DMS53 (cell line): ENCODE measurements around the gene RUNX1.
A peak's percentile ranks its signal among the peaks of the same experiment; 100 is the strongest.

Experiments
- DNase-seq: peaks from one replicate; lab custom pipeline; 2025; lab: John Stamatoyannopoulos, UW

Gene RUNX1

DNA sequence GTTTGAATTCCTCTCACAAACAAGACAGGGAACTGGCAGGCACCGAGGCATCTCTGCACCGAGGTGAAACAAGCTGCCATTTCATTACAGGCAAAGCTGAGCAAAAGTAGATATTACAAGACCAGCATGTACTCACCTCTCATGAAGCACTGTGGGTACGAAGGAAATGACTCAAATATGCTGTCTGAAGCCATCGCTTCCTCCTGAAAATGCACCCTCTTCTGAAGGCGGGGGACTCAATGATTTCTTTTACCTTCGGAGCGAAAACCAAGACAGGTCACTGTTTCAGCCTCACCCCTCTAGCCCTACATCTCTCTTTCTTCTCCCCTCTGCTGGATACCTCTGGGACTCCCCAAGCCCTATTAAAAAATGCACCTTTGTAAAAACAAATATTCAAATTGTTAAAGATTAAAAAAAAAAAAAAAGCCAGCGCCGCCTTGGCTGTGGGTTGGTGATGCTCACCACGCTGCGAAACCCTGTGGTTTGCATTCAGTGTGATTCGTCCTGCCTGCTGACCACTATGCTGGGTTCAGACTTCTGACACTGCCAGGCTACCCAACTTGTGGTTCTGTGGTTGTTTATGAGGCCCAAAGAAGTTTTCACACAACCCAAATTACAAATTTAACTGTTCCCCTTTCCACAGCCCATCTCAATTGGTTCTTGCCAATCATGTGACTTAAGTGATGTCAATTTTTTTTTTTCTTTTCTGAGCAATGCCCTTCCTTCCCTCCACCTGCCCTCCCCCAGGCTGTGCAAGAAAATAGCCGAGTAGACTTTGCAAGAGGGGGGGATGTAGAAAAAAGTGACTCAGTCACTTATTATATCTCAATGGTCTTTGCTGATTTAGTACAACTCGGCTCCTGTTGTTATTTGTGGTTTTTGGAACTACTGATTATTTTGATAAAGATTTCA lies at the start of gene RUNX1:
RUNX1 (minus strand) TSS at position 597 of the 912 bp plus-strand sequence.
- peak; percentile 30 for DNase-seq

DNA sequence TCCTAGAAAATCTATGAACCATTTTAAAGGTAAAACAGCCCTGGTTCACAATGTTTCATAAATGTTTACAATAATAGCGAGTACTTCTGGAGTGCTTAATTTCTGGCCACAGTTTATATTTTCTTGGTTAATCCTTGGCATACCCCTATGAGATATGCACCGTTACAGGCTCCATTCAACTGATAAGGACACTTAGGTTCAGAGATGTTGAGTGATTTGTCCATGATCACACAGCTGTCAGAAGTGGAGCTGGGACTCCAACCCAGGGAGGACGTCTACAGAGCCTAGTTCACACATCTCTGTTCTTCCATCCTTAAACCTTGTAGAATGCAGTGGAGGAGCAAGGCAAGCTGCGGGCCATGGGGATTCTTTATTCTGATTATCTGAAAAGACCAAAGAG lies 48.4 kb upstream of the RUNX1 start:
- DNase-seq = no peak

DNA sequence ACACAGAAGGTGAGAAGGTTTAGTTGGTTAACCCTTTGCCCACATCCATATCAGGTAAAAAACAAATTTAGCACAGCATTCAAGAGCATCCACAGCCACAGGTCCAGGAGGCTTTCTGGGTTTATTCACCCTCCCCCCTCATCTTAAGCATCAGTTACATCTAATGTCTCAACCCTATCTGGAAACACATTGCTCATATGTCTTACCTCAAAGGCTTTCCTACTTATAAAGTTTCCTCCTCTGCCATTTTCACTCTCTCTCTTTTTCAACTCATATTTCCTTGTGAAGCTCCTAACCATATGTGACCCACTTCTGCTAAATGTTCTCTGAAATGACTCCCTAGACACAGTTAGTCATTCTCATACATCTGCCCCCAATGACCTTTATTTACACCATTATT lies 47.9 kb upstream of the RUNX1 start:
- no peak for DNase-seq

DNA sequence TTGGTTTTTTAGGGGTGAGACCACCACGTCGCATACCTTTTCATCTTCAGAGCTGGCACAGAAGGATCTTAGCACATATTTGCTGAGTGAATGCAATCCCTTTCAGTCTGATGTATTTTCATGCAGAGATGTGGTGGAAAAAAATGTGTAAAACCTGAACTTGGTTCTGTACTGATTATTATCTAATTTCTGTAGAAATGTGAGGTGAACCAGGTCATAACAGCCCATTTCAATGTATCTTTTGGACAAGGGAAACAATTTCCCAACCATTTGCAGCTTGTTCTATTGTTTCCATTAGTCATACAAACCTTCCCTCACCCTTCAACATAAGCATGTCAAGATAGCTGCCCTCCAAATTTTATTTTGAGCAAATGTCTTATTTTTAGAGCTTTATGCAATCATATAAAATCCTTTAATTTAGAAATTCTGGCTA lies 46.8 kb upstream of the RUNX1 start:
- DNase-seq = no peak

DNA sequence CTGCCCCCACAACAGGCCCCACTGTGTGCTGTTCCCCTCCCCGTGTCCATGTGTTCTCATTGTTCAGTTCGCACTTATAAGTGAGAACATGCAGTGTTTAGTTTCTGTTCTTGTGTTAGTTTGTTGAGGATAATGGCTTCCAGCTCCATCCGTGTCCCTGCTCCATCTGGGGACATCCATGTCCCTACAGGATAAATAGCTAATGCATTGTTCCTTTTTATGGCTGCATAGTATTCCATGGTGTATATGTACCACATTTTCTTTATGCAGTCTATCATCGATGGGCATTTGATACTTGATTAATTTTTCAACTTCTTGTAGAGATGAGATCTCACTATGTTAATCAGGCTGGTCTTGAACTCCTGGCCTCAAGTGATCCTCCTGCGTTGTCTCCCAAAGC lies 44.4 kb upstream of the RUNX1 start:
- DNase-seq = no peak

DNA sequence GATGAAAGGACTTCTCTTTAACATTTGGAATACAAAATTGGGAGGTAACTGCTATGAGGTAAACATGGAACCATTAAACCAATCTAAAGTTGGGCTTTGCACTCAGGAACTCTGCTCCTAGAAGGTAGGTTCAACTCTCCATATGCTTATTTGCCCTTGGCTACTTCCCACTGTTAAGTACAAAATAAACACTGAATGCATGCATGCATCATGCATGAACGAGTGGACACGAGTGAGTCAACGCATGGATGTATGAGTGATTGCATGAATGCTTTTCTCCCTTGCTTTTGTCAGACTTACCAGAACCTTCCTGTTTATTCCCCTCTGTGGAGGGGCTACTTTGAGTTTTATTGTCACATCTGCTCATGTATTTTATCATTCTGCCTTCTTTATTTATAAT lies 42.4 kb upstream of the RUNX1 start:
- peak; percentile 61 for DNase-seq

DNA sequence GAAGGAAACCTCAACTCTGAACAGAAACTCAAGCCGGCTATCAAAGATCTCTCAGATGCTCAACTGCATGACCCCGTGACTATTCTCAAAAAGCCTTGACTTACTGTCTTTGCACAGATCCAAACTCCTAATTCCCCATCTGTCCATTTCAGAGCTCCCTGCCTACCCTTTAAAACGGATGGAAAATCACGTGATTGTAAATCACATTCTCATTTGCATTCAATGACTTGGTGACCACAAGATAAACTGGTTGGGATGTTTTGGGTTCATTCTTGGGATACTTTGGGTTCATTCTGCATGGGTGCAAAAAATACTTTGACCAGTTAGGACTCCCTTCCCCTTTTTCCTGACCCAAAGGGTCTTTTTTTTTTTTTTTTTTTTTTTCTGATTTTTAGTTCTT lies 41.3 kb upstream of the RUNX1 start:
- DNase-seq = no peak

DNA sequence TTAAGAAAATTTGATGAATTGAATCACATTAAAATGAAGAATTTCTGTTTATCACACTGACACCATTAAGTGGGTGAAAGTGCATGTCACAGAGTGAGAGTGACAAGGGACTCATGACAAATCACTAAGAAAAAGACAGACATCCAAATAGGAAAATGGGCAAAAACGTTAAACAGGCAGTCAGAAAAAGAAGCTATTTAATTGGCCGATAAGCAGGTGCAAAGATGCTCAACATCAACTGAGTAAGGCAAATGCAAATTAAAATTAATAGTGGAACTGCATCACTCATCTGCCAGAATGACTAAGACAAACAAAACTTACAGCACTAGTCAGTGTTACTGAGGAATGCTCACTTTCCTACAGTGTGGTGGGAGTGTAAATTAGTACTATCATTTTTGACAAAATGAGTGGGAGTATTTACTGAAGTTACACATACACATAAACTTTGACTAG lies 39.2 kb upstream of the RUNX1 start:
- DNase-seq = no peak

DNA sequence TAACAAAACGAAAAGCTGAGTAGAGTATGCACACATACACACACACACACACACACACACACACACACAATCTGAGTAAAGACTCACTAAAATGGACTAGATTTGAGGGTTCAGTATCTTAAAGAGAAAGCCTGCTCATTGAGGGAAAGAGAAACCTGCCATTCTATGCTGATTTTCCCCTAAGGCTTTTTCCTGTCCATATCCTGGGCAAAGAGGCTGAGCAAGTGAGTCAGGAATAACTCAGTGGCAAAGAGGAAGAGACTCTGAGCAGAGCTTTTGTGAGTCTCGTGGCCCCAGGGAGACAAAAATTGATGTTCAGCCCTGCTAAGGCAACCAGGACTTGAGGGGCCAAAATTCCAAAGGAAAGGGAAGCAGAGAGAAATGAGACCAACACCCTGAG lies 37.3 kb upstream of the RUNX1 start:
- DNase-seq = no peak

DNA sequence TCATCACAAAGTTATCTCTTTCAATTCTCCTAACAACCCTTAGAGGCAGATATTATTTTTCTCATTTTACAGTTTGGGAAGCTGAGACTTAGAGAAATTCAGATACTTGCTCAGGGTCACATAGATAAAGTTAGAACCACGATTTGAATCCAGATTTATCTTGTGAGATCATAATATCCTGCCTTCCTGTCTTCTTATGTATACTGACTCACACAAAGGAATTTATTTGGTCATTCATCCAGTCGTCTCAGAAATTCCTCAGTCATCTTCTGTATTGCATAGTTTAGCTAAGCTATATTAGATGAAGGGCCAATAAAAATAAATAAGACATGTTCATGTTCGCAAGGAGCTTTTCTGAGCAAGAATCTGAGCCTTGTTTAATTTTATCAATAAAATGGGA lies 35.8 kb upstream of the RUNX1 start:
- no peak for DNase-seq

DNA sequence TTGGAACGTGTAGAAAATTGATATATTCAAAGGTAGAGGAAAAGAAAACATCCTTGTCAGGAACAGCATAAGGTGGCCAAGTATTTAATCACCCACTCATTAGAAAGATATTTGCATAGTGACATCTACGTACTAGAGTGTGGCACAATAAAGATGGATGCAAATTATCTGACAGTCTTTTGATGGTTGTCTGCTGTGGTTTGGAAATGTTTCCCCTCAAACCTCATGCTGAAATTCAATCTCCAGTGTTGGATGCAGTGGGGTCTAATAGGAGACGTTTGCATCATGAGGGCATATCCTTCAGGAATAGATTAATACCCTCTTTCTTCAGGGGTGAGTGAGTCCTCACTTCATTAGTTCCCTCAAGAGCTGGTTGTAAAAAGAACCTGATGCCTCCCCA lies 34.1 kb upstream of the RUNX1 start:
- no peak for DNase-seq

DNA sequence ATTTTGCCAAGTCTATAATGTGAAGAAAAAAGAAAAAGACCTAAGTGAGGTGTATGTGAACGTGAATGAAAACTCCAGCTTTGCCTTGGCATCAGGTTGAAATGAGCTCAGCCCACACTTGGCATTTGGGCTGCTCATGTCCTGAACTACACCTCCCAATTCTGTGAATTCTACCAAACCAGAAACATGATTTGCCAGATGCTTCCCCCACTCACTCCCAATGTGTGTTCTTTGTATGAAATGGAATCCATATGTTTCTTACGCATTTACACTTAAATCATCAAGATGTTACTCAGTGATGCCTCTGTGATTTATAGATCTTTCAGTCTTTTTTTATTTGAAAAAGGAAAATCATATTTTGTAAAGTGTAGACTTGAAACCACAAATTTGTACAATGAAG lies 32.8 kb upstream of the RUNX1 start:
- DNase-seq = no peak

DNA sequence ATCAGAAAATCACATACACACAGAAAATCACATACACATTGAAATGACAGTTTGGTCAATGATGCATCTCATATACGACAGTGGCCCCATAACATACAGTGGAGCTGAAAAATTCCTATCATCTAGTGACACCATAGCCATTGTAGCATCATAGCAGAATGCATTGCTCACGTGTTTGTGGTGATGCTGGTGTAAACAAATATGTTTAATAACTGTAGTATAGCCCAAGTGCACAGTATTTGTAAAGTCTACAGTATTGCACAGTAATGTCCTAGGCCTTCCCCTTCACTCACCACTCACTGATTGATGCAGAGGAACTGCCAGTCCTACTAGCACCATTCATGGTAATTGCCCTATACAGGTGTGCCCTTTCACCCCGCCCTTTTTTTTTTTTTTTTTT lies 30.1 kb upstream of the RUNX1 start:
- no peak for DNase-seq

DNA sequence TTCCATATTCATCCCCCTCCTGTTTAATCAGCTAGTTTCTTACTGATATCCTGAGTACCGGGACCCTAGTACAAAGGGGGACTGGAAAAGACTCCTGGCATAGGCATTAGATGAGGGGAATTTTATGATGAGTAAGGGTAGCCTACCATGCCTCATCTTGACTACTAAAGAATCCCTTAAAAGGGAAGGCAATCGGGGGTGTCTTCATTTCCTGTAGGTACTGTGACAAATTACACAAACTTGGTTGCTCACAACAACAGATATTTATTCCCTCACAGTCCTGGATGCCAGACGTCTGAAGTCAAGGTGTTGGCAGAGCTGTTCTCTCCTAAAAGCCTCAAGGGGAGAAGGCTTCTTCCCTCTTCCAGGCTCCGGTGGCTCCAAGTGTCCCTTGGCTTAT lies 28.9 kb upstream of the RUNX1 start:
- no peak for DNase-seq

DNA sequence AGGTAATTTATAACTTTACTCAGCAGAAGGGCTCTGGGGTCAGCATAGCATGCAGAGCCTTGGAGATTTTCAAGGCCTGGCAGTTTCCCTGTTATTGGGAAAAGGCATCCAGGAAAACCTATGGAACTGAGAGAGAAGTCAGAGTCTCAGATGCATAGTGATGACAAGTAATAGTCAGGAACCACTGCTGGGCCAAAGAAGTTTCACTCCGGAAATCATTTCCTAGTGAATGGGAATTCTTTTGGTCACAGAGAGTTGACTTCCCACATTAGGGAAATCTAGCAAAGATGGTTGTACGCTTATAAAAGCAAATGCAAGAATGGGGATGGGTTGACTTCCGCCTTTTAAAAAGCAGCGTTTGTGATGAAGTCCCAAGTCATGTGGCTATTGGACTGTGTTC lies 28.4 kb upstream of the RUNX1 start:
- DNase-seq = no peak

DNA sequence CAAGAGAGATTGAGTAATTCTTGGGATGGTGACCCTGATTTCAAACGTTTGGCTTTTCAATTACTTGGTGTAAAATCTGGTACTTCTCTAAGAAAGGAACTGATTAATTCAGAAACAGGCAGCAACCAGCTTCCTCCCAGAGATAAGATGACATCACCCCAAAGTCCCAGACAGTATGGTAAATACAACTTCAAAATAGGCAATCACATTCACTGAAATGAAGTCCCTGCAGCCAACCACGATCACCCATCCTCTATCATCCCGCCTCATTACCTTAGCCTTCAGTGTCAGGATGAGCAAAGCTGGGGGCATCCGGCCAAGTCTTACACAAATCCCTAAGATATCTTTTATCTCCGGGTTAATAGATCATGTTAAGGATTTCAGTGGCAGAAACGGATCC lies 26.4 kb upstream of the RUNX1 start:
- DNase-seq = peak; percentile 14

DNA sequence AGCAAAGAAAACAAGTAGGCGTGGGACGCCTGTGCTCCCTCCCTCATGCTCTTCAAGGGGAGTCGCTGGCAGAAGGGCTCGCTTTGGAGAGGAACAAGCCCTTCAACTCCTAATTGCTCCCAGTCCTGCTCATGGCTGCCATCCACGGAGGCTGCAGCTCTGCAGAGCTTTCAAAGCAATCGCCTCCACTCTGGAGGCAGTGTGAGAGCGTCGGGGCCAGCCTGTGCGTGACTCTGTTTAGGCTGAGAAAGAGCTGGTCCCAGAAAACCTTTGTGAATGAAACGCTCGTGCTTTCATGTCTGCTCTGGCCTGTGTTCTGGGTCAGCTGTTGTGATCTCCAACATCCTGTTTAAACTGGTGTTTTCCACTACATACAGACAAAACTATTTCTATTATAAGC lies 23.9 kb upstream of the RUNX1 start:
- DNase-seq = no peak

DNA sequence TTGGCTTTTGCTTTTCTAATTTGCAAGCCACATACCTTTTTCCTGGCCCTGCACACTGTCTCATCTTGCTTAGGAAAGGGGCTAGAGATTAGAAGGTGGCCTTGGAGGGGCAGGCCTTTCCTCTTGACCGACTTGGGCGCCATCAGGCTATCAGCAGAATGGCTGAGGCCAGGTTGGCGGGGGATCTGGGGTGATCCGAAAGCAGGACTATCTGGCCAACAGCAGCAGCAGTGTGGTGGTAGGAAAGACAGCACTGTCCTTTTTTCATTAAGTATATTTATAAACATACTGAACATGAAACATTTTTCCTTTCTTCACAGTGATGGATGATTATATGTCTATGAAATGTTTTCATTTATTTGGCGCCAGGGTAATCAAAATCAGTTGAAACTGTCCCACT lies 23.5 kb upstream of the RUNX1 start:
- DNase-seq = no peak

DNA sequence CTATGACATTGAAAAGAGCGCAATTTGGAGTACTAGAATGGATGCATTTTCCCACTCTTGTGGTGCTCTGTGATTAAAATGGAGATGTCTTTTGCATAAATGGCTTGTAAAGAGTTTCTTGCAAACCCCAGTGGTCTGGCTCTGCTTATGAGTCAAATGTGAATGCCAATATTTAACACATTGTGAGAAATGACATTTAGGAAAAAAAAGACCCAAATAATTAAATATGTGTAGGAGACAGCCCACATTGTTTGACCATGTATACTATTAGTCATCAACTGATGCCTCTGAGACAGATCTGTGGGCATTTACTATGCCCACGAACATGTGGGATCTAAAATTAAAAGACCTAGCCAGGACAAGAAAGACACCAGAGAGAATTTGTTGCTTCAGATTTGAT lies 22.2 kb upstream of the RUNX1 start:
- DNase-seq = no peak

DNA sequence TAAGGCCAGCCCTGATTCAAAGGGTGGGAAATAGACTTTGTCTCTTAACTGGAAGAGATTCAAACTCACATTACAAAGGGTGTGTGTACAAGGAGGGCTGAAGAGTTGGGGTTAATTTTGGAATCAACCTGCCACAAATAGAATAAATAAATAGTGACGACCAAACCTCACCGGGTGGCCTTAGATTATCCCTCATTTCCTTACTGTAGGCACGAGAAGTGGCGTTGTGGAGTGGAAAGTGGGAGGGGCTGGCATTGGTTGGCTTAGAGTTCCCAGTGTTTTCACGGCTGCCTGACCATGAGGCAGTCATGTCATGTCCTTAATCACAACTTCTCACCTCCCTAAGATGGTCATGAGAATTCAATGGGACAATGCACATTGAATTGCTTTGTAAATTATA lies 21.3 kb upstream of the RUNX1 start:
- no peak for DNase-seq

DNA sequence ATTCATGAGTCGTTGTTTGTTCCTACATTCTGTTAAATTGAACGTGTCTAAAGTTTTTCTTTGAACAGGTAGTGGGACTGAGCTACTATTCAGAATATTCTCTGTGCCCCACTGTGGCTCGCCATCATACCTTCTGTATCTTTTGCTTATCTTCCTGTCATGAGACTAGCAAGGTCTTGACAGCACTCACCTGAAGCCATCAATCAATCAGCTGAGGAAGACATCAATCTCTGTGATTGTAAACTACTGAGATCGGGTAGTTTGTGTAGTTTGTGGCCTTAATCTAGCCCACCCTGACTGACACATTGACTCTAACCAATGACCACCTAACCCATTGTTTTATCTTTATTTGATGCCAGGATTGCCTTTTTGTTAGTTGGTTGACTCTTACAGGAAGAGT lies 17.7 kb upstream of the RUNX1 start:
- DNase-seq = no peak

DNA sequence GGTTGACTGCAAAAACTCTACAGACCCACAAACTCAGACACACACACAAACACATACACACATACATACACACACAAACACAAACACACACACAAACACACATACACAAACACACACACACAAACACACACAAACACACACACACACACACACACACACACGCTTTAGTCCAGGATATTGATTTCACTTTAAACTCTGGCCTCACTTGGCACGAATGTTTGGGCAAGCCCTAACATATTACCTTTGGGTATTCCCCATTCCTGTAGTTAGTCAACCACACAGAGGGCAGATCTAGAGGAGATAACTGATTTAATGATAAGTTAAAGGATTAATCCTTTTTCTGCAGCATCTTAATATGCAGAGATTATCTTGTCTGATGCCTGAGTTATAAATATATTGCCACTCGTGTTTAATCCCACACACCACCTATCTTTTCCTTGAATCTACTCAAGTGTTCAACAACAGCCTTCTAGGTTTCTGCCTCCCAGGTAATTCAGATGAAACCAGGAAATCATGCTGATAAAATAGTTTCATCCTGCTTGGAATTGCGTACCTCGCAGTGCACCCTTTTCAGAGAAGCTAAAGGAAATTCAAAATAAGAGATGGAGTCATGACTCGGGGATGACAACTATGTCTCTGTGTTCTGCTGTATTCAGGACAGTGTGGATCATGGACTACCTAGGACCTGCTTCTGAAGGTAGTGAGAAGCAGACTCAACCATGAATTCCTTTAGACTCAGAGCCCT lies 14.5 kb upstream of the RUNX1 start:
- DNase-seq = no peak

DNA sequence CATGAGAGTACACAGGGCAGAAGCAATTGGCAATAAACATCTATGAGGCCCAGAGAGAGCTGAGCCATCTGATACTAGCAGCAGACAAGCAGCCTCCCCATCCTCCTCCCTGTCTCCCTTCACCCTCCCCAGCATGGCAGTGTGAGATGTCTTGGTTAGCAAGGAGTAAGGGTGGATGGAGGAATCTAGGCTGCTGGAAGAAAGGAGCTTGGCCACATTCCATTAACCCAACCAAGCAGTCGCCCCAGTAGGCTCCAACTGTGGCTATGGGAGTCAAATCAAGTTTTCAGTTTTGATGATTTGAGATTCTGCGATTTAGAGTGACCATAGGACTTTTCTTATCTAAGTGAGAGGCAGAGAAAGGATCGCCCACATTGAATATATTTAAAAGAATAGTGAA lies 12.9 kb upstream of the RUNX1 start:
- no peak for DNase-seq
